GM08714 (cell line): ENCODE results near the gene CSNK2B.
"Not testable (repeated sequence)": the region's sequence is repeated elsewhere in the genome, so short reads cannot be mapped to it uniquely, and the experiment has no call there.

ENCODE experiments used
- H3K4me3 ChIP-seq: fragments of 200-500 bp; sonication (Bioruptor generic); 2 replicates; pipeline ENCODE4 v1.5.1; 2014; ENCODE audit warnings: mild to moderate bottlenecking, low read length, inconsistent platforms
- ZNF274 ChIP-seq: IDR thresholded peaks from 2 replicates; pipeline ENCODE4 v1.6.1; 2012; ENCODE audit warnings: mild to moderate bottlenecking, low read depth, low read length

The CSNK2B gene

DNA sequence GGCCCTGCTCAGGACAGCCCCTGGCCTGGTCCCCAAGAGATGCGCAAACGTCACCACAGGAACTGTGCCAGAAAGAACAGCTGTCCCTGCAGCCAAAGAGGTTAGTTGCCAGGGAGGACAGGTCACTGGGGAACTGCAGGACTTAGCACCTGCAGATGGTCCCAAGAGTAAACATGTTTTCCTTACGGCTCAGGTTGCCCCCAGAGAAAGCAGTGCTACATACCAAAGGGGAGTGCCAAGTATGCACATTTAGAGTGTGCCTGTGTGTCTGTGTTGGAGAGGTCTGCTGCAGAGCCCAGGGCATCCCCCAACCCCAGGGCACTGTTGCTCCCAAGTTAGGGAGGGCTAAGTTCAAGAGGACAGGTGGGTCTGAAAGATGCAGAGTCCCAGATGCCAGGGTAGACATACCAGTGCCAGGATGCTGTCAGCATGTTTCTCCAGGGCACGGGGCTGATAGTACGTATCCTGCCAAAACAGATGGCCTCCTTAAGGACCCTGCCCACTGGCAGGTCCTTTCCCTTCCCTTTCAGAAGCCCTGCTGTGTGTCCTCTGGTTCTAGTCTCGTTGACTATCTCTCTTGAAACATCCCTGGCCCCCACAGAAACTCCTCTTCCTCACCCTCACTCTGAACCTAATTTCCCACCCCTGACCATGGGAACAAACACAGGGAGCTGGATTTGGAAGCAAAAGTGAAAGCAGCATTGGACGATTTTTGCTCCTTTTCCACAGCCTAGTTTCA, 36.0 kb downstream of the CSNK2B start:
- TF ChIP-seq ZNF274, result no peak
- peak overlapping the region; percentile 94 for H3K4me3 ChIP-seq

DNA sequence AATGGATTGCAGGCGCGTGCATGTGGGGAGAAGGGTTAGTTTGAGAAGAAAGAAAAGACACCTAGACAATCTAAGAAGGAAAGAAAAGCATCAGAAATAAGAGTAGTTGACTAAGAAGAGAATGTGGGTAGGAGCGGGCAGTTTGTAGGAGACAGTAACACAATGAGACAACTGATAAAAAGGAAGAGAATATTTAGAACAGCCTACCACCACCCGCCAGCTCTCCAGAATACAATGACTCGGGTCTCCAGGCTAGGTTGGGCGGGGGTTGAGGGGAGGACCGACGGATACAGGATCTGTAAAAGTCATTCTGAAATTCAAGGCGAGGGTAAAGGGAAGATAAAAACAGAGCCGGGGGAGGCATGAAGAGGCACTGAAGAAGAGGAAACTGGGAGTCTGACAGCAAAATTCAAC, 36.5 kb downstream of the CSNK2B start:
- TF ChIP-seq ZNF274, result no peak
- H3K4me3 ChIP-seq, result peak overlapping the region; percentile 94

DNA sequence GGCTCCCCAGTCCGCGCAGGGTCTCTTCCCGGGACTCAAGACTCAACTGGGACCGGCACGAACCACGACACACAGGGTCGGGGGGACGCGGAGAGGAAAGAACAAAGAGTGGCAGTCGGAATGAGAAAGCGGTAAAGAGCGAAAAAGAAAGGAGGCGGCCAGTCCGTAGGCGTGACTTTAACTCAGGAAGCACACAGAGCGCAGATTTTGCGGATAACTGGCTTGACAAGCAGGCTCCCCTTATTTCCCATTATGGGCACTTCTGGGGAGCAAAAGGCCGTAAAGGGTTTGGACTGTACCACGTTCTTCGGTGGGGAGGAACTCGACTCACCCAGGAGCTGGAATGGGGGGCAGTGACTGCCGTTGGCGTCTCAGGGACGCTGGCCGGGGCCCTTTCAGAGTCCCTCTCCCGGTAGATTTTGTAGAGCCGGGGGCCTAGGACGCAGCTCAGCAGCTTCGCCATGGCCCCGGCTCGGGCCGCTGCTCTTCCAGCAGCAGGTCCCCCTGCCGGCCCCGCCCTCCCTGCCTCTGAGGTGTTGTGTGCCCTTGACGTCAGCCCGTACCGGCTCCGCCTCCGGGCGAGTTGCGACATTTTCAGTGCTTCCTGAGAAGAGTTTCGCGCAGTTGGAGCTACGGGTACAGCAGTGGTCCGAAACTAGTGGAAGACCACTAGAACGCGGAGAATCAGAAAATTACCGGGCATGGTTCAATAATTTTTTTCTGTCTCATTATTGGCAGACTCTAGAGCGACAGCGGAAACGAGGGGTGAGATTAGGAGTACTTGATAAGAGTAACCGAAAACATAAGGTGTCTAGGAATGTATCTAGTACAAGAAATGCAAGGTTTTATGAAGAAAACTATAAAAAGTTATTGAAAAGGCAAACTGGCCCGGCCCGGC, 37.2 kb downstream of the CSNK2B start, which contains the start of gene ABHD16A:
ABHD16A (minus strand) TSS at position 506 of the 898 bp plus-strand sequence; CDS start at position 463, 43 bp downstream.
- no peak for TF ChIP-seq ZNF274
- H3K4me3 ChIP-seq, result peak within 1 kb of the TSS; percentile 94

DNA sequence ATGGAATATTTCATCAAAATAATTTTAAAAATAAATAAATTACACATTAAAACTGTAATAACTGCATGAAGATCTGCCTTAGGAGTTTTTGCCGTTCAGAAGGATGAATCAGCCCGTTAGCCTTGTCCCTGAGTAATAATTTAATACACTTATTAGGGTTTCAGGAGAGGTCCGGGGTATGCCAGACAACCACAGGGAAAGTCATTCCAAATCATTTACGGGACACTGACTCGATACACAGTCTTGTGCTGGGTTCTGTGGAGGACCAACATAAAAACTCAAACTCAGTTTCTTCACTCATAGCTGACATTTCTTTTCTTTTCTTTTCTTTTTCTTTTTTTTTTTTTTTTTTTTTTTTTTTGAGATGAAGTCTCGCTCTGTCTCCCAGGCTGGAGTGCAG, 40.1 kb downstream of the CSNK2B start:
- TF ChIP-seq ZNF274, result no peak

DNA sequence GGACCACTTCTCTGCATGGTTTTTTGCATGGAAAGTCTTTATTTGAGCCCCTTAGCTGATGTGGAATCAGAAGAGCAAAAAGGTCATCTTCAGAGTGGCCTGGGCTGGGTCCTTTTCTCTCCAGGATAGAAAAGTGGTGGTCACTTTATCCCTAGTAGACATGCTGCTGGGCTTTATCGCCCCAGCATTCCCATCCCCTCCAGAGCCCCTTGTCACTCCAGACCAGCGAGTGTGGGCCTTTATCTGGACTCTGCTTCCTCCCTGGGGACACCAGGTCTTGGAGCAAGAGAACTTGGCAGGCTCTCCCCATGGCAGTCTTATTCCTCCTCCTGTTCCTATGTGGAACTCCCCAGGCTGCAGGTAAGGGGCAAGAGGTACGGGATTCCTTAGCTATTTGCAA, 40.7 kb downstream of the CSNK2B start, which contains the start of gene LY6G6F:
LY6G6F (plus strand) TSS at position 268 of the 400 bp plus-strand sequence; CDS start at position 309, 41 bp downstream.
- no peak for TF ChIP-seq ZNF274
- no peak within 1 kb of the TSS for H3K4me3 ChIP-seq

More for the DNA sequence above, 40.1 kb downstream of the CSNK2B start:
- H3K4me3 ChIP-seq, result no peak overlapping the region

DNA sequence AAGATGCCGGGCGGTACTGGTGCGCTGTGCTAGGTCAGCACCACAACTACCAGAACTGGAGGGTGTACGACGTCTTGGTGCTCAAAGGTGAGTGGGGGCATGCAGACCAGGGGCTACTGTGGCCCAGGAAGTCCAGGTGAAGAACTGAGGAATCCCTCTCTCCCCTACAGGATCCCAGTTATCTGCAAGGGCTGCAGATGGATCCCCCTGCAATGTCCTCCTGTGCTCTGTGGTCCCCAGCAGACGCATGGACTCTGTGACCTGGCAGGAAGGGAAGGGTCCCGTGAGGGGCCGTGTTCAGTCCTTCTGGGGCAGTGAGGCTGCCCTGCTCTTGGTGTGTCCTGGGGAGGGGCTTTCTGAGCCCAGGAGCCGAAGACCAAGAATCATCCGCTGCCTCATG, 41.8 kb downstream of the CSNK2B start:
- H3K4me3 ChIP-seq, result no peak overlapping the region
- no peak for TF ChIP-seq ZNF274

DNA sequence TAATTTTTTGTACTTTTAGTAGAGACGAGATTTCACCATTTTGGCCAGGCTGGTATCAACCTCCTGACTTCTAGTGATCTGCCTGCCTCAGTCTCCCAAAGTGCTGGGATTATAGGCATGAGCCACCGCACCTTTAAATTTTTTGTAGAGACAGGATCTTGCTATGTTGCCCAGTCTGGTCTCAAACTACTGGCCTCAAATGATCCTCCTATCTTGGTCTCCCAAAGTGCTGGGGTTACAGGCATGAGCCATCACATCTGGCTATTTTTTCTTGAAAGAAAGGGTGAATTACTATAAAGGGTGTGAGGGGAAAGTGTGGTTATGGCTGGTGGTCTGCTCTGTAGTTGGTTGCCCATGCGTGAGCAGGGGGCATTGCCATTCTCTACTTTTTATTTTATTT, 42.3 kb downstream of the CSNK2B start:
- no peak overlapping the region for H3K4me3 ChIP-seq
- TF ChIP-seq ZNF274, result no peak

DNA sequence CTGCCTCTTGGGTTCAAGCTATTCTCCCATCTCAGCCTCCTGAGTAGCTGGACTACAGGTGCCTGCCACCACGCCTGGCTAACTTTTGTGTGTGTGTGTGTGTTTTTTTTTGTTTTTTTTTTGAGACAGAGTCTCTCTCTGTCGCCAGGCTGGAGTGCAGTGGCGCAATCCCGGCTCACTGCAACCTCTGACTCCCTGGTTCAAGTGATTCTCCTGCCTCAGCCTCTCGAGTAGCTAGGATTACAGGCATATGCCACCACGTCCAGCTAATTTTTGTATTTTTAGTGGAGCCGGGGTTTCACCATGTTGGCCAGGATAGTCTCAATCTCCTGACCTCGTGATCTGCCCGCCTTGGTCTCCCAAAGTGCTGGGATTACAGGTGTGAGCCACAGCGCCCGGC, 43.3 kb downstream of the CSNK2B start:
- H3K4me3 ChIP-seq, result not testable (repeated sequence)

DNA sequence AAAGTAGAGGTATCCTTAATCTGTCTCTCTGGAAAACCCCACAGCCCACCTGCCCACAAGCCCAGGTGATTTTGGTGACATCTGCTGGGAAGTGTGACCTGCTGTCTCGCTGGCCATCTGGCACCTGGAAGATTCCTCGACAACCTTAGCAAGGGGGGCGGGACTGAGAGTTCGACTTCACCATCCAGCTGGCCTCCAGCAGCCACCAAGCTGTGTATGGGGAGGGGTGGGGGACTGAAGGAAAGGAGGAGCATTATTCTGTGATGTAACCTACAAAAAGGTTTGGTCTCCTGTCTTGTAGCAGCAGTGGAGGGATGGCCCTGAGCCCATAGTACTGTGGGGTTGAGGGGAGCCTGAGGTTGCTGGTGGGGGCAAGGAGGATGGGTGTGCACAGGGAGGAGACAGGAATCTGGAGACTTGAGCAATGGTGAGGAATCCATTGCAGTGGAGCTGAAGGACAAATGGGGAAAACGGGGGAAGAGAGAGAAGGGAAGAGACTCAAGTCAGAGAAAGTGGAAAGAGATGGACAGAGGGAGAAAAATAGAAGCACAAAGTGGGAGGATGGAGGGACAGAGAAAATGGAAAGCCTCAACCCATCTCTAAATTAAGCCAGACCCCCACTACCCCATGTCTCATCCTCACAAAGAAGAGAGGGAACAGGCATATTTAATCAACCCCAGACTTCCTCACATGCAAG, 44.8 kb downstream of the CSNK2B start:
- no peak overlapping the region for H3K4me3 ChIP-seq
- TF ChIP-seq ZNF274, result no peak

DNA sequence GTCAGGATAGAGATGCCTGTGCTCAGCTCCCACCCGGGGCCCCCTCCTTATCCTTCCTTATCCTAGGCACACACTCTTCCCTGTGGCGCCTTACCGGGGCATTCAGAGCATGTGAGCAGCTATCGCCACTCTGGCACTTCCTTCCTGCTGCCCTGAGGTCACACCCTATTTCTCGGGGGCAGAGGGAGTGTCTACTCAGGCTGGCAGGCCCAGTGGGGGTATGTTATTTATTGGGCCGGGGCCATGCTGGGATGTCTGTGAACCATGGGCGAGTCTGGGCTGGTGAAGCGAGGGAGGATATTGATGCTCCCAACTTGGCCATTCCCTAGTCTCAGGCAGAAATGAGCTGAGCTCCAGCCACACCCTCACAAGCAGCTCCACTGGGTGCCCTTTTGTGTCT, 45.4 kb downstream of the CSNK2B start:
- TF ChIP-seq ZNF274, result no peak
- H3K4me3 ChIP-seq, result no peak overlapping the region

DNA sequence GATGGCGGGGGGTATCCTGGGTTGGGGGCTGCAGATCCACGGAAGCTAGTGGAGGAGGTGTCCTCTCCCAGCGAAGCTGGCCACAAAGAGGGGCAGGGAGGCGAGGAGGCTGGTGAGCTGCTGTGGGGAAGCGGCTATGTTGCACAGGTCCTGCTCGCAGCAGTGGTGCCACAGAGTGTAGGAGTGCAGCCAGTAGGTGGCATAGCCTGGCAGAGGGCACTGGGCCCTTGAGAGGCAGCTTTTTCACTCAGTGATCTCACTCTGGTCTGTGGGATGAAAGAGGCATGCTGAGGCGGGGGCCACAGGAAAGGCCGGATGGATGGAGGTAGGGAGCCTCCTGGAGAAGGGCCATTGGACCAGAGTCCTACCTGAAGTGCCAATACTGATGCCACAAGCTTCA, 46.4 kb downstream of the CSNK2B start:
- no peak overlapping the region for H3K4me3 ChIP-seq
- TF ChIP-seq ZNF274, result no peak

DNA sequence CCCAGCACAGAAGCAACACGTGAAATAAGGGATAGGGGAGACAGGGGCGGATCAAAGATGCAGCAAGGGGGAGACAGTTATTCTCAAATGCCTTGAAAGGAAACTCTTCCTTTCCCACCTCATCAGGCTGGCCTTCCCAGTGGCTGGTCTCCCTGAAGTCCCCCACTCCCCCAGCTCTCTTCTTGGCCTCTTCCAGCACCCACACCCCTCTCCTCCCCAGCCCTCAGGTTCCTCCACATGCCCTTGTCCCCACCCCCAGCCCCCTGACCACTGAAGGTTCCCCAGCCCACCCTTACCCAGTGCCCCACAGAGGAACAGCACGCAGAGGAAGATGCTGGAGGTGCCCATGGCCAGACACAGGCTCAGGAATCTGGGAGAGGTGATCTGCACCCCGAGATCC, 47.6 kb downstream of the CSNK2B start:
- H3K4me3 ChIP-seq, result no peak overlapping the region
- TF ChIP-seq ZNF274, result no peak

DNA sequence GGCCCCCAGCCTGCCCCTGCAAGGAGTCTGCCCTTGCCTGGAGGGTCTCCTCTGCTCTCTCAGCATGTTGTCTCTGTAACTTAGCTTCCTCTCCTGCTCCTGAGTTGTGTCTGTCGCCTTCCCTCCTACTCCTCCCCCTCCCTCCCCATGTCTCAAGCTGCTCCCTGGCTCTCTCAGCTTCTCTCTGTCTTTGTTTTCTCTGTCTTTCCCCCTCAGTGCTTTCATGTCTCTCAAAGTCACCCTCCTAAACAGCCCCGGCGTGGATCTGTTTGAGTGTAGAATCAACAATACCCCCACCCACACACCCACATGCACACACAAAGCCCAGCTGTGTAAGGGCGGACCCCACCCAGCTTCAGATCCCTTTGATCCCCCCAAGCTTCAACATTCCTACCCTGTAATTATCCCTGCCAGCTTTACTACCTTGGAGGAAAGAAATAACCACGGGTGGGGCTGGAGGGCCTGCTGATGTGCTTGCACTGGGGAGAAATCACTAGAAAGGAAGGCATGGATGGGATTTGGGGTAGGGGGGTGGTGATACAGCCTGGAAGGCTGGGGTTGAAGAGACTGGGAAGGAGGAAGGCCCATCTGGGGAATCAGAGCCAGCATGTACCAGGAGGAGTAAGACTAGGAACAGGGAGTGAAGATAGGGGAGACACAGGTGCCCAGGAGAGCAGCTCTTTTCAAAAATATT, 48.3 kb downstream of the CSNK2B start:
- H3K4me3 ChIP-seq, result no peak overlapping the region
- TF ChIP-seq ZNF274, result no peak

DNA sequence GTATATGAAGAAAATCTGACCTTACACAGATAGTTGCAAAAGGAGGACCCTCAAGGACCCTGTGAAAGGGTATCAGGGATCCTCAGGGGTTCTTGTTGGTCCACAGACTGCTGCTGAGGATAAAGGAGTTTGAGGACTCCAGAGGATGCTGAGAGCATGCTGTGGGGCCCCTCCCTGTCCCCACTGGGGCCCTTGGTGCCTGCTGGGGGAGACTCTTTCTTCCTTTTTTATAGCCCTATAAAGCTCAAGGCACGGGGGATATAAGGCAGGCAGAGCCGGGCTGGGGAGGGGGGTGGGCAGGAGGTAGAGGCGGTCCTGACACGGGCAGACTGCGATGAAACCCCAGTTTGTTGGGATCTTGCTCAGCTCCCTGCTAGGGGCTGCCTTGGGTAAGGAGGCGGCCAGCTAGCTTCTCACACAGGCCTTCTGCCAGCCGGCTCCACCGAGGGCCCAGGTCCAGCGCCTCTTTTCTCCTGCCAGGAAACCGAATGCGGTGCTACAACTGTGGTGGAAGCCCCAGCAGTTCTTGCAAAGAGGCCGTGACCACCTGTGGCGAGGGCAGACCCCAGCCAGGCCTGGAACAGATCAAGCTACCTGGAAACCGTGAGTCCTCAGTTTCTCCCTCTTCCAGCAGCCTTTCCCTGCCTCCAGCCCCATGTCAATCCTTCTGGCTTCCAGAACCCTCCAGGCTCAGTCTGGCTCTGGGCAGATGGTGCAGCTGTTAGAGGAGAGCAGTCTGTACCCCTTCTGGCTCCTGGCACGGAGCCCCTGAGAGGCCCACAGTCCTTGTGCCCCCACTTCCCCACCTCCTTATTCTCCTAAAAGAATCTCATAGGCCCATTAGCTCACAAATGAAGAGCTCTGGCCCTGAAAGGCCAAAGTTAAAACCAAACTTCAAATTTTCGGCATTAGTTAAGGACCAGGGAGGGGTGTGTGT, 49.4 kb downstream of the CSNK2B start, which contains the start of gene LY6G6D:
LY6G6D (plus strand) TSS at position 327 of the 937 bp plus-strand sequence; CDS start at position 335, 8 bp downstream.
- no peak within 1 kb of the TSS for H3K4me3 ChIP-seq
- no peak for TF ChIP-seq ZNF274
